GM19324 (cell line): Measurements from ENCODE around the gene SH2D6.

Experiments used
- ATAC-seq: cut with Tn5 transposase; IDR thresholded peaks from one replicate; pipeline ENCODE4 v1.9.1; 2021; ENCODE audit warnings: mild to moderate bottlenecking, moderate library complexity; ENCODE audit not compliant: unreplicated experiment, low FRiP score

Gene SH2D6

DNA sequence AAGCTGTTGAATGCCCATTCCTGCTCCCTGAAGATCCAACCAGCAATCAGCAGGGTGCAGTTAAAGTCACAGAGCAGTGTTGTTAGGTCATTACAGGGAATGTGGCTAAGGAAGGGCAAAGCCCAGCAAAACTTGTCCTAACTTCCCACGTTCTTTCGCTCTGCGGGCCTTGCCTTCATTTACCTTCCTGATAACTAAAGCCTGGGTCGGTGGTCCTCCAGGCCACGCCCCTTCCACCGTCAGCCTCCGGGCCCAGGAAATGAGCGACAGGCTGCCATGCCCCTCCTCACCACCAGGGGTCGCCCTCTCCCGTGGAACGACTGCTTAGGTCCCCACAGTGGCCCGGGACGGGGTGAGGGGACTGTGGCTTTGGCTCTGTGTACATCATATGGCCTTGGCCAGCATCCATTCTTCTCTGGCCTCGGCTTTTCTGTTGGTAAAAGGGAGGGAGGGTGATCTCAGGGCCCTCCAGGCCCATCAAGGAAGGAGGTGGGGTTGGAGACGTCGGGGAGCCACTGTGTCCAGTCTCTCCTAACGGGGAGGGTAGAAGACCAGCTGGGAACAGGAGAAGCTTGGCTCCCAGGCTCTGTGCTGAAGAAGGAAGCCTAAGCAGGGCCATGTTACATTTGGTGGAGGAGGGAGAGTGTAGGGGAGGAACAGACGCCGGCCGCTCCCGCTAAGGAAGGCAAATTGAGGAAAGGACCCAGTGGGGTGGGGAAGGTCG is 2.2 kb downstream of the SH2D6 start:
- ATAC-seq, result peak; percentile 60

DNA sequence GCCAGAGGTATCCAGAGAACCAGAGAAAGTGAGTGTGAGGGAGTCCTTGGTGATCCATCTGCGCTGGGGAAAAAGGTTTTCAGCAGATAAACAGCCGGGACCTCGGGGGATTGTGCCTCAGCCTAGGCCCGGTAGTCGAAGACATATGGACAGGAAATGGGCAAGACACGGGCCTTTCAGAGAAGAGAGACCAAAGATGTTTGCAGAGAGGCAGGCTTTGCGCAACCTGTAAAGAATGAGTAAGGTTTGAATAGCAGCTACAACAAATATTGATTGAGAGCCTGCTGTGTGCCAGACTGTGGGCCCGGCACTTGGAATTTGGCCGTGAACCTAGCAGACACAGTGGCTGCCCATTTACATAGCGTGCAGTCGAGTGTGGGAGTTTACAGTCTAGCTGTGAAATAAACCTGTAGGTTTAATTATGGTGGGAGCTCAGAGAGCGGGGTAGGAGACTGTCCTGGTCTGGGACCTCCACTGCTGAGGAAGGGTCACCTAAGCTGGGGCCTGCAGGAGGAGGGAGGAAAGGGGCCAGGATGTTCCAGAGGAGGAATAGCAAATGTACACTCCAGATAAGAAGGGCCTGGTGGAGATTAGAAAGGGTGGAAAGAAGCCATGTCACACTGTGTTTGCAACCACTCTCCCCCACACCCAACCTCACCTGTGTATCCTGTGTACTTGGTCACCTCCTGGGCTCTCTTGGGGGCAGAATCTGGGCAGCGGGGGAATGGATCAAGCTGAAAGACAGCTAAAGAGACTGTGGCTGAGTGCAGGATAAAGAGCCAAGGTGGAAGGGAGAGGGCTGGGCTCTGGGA is 3.0 kb downstream of the SH2D6 start:
- ATAC-seq, result no peak

DNA sequence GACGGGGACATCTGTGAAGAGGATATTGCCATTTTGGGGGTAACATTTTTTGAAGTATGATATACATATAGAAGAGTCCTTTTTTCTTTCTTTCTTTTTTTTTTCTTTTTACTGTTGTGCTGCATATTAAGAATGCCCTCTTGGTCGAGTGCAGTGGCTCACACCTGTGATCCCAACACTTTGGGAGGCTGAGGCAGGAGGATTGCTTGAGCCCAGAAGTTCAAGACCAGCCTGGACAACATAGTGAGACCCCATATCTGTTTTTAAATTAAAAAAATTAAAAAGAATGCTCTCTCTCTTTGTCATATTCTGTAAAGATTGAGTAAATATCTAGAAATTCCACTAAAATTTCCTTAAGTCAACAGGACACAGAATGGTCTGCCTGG is 3.6 kb downstream of the SH2D6 start:
- ATAC-seq, result no peak

DNA sequence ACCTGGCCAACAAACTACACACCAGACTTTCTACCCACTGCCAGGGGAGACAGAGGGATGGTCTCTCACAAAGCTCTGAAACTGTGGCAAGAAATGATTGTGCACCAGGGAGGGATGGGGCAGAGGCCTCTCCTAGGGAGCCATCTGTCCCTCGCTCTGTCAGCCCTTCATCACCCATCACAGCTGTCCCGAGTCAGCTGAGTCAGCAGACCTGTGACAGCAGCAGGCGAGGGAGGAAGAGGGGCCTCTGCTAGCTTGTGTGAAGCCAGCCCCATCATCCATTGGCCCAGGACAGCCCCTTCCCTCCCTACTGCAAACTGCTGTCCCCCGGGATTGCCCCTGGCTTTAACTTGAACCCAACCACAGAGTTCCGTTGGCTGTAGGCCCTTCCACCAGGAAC is 5.0 kb downstream of the SH2D6 start:
- ATAC-seq, result no peak

DNA sequence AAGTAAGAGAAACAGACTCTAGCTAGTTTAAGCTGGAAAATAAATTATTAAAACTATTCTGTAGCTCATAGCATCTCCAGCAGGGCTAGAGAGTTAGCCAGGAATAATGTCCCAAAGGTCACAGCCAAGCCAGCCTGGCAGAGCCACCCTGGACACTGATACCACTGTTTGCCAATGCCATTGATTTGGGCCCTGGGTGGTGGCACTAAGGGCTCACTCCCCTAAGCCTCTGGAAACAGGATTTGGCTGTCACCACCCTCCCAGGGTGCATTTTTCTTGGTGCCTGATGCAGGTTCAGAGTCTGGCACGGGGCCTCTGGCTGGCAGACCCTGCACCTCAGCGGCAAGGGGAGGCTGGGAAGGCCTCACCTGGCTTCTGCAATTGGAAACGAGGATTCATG is 7.1 kb downstream of the SH2D6 start:
- no peak for ATAC-seq

DNA sequence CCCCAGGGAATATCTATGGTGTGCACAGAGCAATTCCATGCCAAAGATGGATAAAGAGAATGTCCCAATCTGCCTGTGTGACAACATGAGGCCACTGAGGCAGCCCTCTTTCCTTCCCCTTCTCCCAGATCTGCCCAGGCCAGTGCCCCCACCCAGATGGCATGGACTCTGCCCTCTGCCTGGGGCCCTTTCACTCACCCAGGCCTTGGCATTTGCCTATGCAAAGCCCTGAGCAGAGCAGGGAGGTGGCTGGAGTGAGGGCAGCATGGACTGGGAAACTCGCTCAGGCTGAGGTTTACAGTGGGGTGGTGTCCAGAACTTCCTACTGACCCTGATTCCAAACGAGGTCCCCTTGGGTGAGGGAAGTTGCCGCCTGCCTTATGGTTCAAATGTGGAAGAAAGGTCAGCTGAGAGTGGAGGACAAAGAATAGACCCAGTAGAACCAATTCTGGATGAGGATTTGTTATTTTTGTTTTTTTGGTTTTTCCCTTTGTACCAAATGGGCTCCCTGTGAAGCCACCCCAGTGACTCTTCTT is 8.9 kb downstream of the SH2D6 start:
- ATAC-seq, result no peak

DNA sequence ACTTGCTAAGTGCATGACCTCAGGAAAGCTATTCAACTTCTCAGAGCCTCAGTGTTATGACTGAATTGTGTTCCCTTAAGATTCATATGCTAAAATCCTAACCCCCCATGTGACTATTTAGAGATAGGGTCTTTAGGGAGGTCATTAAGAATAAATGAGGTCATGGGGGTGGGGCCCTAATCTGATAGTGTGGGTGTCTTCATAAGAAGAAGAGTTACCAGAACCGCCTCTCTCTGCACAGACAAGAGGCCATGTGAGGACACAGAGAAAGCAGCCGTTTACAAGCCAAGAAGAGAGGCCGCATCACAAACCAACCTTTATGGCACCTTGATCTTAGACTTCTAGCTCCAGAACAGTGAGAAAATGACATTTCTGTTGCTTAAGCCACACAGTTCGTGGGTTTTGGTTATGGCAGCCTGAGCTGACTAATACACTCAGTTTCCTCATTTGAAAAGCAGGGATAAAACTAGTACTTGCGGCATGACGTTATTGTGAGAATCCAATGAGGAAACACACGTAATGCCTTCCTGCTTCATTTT is 9.9 kb downstream of the SH2D6 start:
- ATAC-seq, result no peak

DNA sequence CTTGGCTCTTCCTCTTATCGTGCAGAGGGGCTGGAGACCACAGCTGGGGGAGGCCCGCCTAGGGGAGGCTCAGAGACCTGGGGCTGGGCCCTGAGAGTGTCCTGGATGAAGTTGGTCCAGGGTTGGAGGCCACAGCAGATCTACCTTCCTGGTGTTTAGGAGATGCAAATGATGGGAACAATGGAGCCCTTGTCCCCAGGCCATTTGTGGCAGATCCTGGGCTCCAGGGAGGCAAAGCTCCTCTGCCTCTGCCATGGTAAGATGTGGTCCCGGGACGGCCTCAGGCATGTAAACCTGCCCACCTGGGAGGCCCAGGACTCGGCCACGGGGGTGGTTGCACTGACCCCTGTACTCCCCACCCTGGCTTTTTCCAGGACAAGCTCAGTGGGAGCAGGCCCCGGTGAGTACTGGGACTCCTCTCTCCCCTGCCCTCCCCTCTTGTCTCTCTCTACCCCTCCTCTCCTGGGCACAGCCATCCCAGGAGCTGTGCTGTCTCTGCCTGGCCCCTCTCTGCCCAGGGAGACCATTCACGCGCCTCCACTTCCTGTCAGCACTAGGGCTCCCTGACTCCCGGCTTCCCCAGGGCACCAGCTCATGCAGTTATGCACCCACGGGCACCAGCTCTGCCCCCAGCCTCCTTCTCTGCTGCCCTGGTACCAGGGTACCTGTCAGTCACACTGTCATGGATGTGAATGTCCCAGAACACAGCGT is 10.9 kb downstream of the SH2D6 start:
- no peak for ATAC-seq

DNA sequence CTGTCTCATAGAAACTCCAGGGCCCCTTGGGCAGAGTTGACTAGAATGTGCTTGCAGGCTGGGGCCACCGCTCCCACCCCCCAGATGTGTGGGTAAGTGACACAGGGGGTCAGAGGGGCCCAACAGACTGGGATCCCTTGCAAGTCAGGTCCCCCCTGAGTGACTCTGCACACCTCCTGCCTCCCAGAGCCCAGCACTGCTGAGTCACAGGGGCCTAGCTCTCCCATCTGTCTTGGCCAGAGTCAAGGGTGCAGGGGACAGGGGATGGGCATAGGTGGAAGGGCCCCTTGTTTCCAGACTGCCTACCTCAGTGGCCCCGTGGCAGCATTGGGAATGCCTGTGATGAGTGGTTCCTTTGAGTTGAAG is 11.4 kb downstream of the SH2D6 start:
- no peak for ATAC-seq

DNA sequence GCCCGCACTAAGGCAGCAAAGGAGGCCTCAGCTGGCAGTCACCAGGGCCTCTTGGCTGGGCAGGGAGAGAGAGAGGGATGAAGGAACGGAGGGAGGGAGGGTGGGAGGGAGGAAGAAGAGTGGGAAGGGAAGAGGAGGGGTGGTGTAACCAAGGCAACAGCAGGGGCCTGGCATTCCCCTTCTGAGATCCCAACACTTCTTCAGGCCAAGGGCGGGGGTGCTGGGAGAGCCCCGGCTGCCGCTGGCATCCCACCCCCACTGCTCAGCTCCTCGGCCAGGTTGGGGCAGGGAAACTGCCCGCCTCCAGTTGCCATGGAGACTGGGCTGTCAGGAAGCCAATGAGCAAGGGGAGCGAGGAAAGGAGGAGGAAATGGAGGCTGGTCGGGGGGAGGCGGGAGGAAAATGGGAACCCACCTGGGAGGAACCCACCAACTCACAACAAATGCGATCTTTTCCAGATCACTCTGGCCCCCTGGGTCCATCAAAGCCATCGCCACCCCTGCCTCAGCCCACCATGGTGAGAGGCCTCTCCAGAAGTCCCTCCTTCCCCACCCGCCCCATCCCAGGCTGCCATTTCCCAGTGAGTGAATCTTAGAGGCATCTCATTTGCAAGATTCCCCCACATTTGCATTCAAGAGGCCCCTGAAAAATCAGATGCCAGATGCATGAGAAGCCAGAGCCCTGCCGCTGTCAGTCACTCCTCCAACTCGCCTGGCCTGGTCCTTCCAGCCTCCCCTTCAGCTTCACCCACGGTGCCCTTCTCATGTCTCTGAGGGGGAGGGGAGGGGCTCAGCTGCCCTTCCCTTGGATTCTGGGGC is 12.4 kb downstream of the SH2D6 start:
- no peak for ATAC-seq

DNA sequence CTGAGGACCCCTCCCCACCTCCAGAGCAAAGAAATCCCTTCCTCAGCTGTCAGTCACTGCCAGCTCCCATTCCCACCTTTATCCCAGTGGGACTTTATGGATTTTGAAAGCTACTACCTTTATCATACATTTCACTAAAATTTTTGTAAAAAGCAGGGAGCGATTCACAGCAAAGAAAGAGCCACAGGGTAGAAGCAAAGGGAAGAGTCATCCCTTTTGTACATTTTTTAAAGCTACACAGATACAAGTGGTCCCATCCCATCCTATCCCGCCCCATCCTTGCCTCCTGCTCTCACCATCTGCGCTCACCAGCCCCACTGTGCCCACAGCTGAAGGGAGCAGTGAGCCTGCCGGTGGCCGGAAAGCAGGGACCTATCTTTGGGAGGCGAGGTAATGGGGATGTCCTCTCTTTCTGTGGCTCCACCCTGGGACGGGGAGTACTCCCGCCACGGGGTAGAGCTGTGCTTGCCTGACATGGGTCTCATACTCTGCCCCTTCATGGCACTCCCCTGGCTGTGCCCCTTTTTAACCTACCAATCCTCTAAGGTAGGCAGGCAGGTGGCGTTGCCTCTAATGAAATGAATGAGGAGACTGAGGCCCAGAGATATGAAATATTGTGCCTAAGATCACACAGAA is 13.2 kb downstream of the SH2D6 start:
- ATAC-seq, result no peak

DNA sequence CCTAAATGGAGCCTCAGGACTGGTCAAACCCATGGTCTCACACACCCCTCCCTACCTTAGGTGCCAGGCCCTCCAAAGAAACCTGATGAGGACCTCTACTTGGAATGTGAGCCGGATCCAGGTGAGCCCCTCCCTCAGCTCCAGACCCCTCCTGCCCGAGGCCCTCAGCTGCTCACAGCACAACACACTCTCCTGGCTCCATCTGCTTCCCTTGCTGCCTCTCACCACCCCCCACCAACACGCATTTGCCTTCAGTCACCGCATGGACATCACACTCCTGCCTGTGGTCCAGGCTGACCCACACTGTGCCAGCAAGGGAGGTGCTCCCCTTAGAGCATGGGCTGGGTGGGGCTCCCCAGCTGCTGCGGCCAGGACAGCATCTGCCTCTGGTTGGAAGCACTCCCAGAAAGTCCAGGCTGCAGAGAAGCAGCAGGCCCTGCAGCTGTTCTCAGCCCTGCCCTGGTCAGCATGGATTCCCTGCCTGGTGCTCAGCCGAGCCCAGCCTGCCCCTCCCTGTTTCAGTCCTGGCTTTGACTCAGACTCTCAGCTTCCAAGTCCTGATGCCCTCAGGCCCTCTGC is 15.1 kb downstream of the SH2D6 start:
- ATAC-seq, result no peak

DNA sequence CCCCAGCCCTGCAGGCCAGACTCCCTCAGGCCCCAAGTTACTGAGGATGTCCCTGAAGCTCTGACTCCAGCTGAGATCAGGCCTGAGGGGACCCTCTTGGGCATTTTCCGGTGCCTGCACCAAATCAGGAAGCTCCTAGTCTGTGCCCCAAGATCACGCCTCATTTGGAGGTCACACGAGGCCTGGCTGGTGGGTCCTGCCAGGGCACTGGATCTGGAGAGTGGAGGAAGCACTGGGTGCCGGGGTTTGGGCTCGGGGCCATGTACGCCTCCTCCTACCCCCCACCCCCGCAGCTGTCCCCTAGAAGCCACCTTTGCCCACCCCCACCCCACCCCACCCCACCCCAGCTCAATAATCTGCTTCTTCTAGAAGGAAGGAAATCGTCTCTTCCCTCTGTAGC is 16.2 kb downstream of the SH2D6 start:
- ATAC-seq, result no peak

DNA sequence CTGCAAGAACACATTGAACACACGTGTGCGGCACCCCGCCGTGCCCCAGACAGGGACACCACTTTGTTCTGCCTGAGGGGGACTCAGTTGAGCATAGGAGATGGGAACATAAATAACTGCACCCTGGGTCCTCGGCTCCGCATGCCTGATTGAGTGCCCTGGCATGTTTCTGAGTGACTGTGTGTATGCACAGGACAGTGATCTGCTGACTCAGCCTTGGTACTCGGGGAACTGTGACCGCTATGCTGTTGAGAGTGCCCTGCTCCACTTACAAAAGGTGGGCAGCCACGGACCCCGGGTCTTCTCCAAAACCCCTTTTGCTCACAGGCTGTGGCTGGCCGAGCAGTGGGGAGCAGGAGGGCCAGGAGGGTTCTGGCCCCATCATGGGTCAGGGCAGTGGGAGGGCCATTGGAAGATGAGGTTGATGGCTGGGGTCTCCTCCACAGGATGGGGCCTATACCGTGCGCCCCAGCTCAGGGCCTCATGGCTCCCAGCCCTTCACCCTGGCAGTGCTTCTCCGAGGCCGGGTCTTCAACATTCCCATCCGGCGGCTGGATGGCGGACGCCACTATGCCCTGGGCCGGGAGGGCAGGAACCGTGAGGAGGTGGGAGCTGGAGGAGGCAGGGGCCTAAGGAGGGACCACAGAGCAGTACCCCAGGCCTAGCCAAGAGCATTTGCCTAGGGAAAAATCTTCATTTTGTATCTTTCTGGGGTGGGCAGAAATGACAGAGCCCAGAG is 16.9 kb downstream of the SH2D6 start:
- no peak for ATAC-seq

DNA sequence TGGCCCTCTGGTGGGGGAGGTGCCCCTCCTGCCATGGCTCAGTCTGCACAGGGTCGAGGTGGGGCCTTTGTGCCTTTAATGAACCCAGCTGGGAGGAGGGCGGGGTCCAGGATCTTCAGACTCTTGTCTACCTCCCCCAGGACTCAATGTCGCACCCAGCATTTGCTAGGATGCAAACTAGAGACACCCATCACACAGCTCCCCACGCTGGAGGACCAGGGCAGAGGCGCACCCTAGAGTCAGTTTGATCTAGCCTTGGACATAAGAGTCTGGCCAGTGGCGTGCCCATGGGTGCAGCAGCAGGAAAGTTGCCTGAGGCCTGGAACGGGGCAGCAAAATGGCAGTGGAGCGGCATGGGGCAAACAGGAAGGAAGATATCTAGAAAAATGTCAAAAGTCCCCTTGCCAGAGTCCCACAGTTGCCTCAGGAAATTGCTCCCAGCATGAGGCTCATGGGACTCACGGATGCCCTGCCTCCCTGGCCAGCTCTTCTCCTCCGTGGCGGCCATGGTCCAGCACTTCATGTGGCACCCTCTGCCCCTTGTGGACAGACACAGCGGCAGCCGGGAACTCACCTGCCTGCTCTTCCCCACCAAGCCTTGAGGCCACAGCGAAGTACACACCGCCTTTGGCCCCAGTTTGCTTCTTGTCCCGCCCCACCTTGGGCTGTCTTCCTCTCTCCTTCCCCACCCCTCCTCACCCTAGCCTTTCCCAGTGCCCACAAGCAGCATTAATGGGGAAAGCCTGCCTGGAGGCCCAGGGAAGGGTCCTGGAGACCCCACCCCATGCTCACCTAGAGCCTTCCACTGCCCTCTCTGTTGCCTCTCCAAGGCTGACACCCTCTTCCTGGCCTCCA is 17.7 kb downstream of the SH2D6 start:
- ATAC-seq, result no peak

DNA sequence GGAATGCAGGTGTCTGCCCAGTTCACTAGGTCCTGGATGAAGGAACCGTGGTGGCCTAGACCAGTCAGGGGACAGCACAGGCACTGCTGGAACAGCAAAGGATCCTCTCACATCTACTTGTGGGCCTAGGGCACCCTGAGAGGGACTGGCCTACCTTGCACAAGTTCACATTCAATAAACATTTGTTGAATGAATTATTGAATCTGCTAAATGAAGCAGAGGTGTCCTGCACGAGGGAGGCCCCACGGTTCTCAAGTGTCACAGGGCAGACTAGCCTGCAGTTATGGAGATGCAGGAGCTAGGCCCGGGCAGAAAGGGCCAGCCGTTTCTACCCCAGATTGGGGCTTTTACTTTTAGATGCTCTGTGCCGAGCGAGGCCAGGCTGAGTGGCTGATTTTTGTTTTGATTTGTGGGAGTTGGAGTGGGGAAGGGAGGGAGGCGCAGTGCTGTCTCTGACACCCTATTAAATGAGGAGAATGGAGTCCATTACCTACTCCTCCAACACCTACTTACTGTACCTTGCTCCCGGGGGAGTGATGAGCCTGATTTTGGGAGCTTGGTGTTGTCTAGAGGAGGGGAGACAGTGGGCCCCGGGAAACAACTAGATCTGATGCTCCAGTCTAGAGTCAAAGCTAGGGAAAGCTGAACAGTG is 18.4 kb downstream of the SH2D6 start:
- no peak for ATAC-seq

DNA sequence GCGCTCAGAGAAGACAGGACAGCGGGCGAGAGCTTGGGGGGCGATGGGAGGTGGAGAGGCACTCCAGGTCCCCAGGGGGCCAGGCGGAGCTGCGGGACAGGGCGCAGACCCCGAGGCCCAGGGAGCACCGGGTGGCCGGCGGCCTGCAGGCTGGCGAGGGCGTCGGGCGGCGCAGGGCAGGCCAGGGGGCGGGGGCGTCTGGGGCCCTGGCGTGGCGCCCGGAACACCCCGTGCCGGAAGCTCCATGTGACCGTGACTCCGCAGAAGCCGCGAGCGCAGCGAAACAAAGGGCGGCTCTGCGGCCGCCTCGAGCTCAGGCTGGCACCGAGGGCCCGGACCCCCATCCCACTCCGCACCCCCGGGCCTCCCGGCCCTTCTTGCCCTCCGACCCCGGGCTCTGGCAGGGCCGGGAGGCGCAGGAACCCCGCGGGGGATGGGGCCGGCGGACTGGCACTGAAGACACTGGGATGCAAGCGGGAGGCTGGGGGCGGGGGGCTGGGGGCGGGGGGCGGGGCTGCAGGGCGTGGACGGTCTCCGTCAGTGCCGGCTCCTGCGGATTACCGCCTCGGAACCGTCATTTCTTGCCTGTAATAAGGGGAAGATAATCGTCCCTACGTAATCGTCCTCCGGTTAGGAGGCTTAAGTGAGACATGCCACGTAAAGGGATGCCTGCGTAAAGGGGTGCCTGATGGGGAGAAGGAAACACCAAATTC is 19.1 kb downstream of the SH2D6 start:
- ATAC-seq, result peak; percentile 88
